Peyer's patch (tissue), 4 donors: ENCODE data around the gene FAU. TPM values are rescaled to one million over a fixed set of nuclear protein-coding genes. Genes with fewer than 3 reads are reported as not detected.

Source experiments
- DNase-seq, 3 donors: peaks; one replicate each; pipeline ENCODE4 v3.0.0-alpha.2; 2017 to 2019
- H3K27ac ChIP-seq, 4 donors: fragments of 200-600 bp; sonication (generic); one replicate each; pipeline ENCODE4 v1.5.1; 2016 to 2019
- H3K27me3 ChIP-seq, 2 donors: fragments of 200-600 bp; sonication (generic); one replicate each; pipeline ENCODE4 v1.5.1; 2019
- H3K36me3 ChIP-seq, 3 donors: fragments of 200-600 bp; sonication (generic); one replicate each; pipeline ENCODE4 v1.5.1; 2016 to 2019
- H3K4me1 ChIP-seq, 4 donors: fragments of 200-600 bp; sonication (generic); one replicate each; pipeline ENCODE4 v1.5.1; 2016 to 2019
- H3K4me3 ChIP-seq, 4 donors: fragments of 200-600 bp; sonication (generic); 1 replicate in 3 of 4; 2 replicates in 1 of 4; pipeline ENCODE4 v1.5.1; 2016 to 2019; ENCODE audit warnings: mild to moderate bottlenecking in 1 of 4
- H3K9me3 ChIP-seq, 4 donors: fragments of 200-600 bp; sonication (generic); one replicate each; pipeline ENCODE4 v1.5.1; 2016 to 2019; ENCODE audit warnings: mild to moderate bottlenecking in 1 of 4
- POLR2A ChIP-seq, 2 donors: fragments of 450-650 bp; IDR thresholded peaks; one replicate each; pipeline ENCODE4 v1.5.1; 2017; ENCODE audit warnings: antibody characterized with exemption in 2 of 2, mild to moderate bottlenecking in 2 of 2, moderate library complexity in 2 of 2
- total RNA-seq, 4 donors: library from RNA; depleted of rRNA; stranded (reverse); fragments of >200 nt; gene quantifications; one replicate each; pipeline ENCODE4 v1.1.0, GENCODE V29; 2016
- TF ChIP-seq, protein P1 (sequence below), 6 experiments: fragments of 450-650 bp in 4 of 6; fragments of 200-600 bp in 2 of 6; sonication (generic) in 1 of 6; IDR thresholded peaks; one replicate each; pipeline ENCODE4 v1.5.1; 2017 to 2019; ENCODE audit warnings: antibody characterized with exemption in 6 of 6, mild to moderate bottlenecking in 3 of 6, moderate library complexity in 1 of 6

The FAU gene
- 100 to 1,000 TPM; 412 to 714 (median 579) TPM for total RNA-seq

GRCh38 chr11:65121865-65122696 is at the start of gene FAU, which contains the start of gene MRPL49:
FAU (minus strand) TSS chr11:65122134; CDS start chr11:65121813, 321 bp downstream.
MRPL49 (plus strand) TSS chr11:65122321; CDS start chr11:65122347, 26 bp downstream.
- Histone ChIP-seq H3K9me3 (no peaks in the 10 kb centered on the region), H3K36me3 (peaks cover 0 to 52% (median 0%) of the 10 kb centered on the region in 3 donors), H3K4me3 (peak within 1 kb of the TSS; percentile 75 to 89 (median 83)), H3K4me1 (peaks cover 0 to 29% (median 13%) of the 10 kb centered on the region in 4 donors), H3K27me3 (no peaks in the 10 kb centered on the region), H3K27ac (peak within 1 kb of the TSS; percentile 95 to 99 (median 96))
- TF ChIP-seq, protein P1, sequence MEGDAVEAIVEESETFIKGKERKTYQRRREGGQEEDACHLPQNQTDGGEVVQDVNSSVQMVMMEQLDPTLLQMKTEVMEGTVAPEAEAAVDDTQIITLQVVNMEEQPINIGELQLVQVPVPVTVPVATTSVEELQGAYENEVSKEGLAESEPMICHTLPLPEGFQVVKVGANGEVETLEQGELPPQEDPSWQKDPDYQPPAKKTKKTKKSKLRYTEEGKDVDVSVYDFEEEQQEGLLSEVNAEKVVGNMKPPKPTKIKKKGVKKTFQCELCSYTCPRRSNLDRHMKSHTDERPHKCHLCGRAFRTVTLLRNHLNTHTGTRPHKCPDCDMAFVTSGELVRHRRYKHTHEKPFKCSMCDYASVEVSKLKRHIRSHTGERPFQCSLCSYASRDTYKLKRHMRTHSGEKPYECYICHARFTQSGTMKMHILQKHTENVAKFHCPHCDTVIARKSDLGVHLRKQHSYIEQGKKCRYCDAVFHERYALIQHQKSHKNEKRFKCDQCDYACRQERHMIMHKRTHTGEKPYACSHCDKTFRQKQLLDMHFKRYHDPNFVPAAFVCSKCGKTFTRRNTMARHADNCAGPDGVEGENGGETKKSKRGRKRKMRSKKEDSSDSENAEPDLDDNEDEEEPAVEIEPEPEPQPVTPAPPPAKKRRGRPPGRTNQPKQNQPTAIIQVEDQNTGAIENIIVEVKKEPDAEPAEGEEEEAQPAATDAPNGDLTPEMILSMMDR (IDR thresholded peaks at IDR 0.05) = peak in 1 of 6 experiments; percentile 18
- peak; percentile 94 to 99 for TF ChIP-seq POLR2A (IDR thresholded peaks at IDR 0.05)
- DNase-seq = peak; percentile 99 to 100 (median 99)

DNA sequence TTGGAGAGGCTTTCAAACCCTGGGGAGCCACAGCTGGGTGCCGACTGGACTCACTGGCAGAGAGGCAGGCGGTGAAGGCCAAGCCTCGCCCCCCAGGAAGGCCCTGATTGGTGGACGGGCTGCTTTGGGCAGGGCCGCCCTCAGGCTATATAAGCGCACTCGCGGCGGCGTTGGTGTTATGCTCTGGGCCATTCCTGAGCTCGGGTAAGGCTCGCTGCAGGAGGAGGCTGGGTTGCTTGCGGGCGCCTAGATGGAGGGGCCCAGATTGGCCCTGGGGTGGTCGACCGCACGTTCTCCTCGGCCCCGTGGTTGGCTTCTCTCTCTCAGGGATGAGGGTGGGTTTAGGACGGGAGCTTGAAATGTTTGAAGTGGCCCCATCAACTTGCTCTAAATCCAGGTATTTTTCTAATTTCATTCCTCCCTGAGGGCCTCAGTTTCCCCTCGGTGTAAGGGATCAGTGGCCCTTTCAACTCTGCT is 48.2 kb upstream of the FAU start, which contains the start of gene SPDYC:
Gene SPDYC, plus strand, starts transcription at position 176 of the 477 bp plus-strand sequence. CDS start 1,125 bp downstream, outside the sequence.
- Histone ChIP-seq H3K4me3 (no peak within 1 kb of the TSS), H3K36me3 (no peaks in the 10 kb centered on the region), H3K27me3 (no peaks in the 10 kb centered on the region), H3K9me3 (no peaks in the 10 kb centered on the region), H3K27ac (peak within 1 kb of the TSS in 3 of 4 donors; percentile 8 to 43 (median 28)), H3K4me1 (no peaks in the 10 kb centered on the region)
- TF ChIP-seq, protein P1 (IDR thresholded peaks at IDR 0.05) = no peak
- no peak for TF ChIP-seq POLR2A (IDR thresholded peaks at IDR 0.05)
- no peak for DNase-seq

DNA sequence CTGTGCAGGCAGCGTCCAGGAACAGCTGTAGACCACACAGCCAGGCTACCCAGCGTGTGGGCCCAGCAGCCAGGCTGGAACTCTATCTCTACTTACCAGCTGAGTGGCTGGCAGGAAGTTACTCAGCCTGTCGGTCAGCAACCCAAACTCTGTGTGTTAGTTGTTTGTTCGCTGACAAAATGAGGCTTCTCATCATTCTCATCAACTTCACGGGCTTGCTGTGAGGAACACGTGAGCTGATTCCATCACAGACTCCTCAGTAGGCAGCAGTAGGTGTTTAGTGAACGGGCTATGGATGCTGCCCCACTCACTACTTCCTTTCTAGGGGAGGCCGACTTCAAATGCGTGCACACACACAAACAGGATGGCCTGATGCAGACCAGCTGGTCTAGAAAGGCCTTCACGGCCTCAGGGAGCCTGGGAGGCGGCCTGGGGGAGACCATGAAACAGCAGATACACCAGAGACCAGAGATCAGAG is 47.3 kb upstream of the FAU start:
- Histone ChIP-seq H3K27ac (peak overlapping the region in 3 of 4 donors; percentile 8 to 43 (median 28)), H3K27me3 (no peaks in the 10 kb centered on the region), H3K4me3 (no peak overlapping the region), H3K9me3 (no peaks in the 10 kb centered on the region), H3K36me3 (no peaks in the 10 kb centered on the region), H3K4me1 (no peaks in the 10 kb centered on the region)
- no peak for TF ChIP-seq POLR2A (IDR thresholded peaks at IDR 0.05)
- TF ChIP-seq, protein P1 (IDR thresholded peaks at IDR 0.05) = no peak
- DNase-seq = peak in 1 of 3 donors; percentile 33

GRCh38 chr11:65167656-65168055 is 45.7 kb upstream of the FAU start:
- no peak overlapping the region for H3K27ac ChIP-seq
- no peaks in the 10 kb centered on the region for H3K4me1 ChIP-seq
- no peaks in the 10 kb centered on the region for H3K36me3 ChIP-seq
- no peak for TF ChIP-seq POLR2A (IDR thresholded peaks at IDR 0.05)
- TF ChIP-seq, protein P1 (IDR thresholded peaks at IDR 0.05) = no peak
- no peak overlapping the region for H3K4me3 ChIP-seq
- no peaks in the 10 kb centered on the region for H3K27me3 ChIP-seq
- DNase-seq = no peak
- no peaks in the 10 kb centered on the region for H3K9me3 ChIP-seq

GRCh38 chr11:65166893-65167292 is 45.0 kb upstream of the FAU start:
- Histone ChIP-seq H3K27me3 (no peaks in the 10 kb centered on the region), H3K4me1 (no peaks in the 10 kb centered on the region)
- TF ChIP-seq POLR2A (IDR thresholded peaks at IDR 0.05) = no peak
- TF ChIP-seq, protein P1 (IDR thresholded peaks at IDR 0.05) = no peak

More at GRCh38 chr11:65166893-65167292, 45.0 kb upstream of the FAU start:
- H3K9me3 ChIP-seq = no peaks in the 10 kb centered on the region
- H3K27ac ChIP-seq = no peak overlapping the region
- no peaks in the 10 kb centered on the region for H3K36me3 ChIP-seq
- no peak overlapping the region for H3K4me3 ChIP-seq
- DNase-seq = no peak
